Stimulated activated CD4-positive, alpha-beta T cell treated with anti-CD3 and anti-CD28 coated beads, Interleukin-15, amount 100 ng/mL, for 1 hour (primary cell): ENCODE data around the gene PACS1.
A peak's percentile ranks its signal among the peaks of the same experiment; 100 is the strongest.
"Not testable (repeated sequence)": the region's sequence is repeated elsewhere in the genome, so short reads cannot be mapped to it uniquely, and the experiment has no call there.

Experiments
- DNase-seq, 2 donors: peaks; one replicate each; pipeline ENCODE4 v3.0.0-alpha.2; 2020; ENCODE audit warnings: low read depth in 1 of 2, low spot score in 1 of 2

The PACS1 gene

GRCh38 chr11:66069715-66070603 lies at the start of gene PACS1:
TSS of gene PACS1 (plus strand) at chr11:66070272. CDS start at chr11:66070487, 215 bp downstream.
- peak; percentile 60 to 62 for DNase-seq

- DNase-seq: no peak
Observed at GRCh38 chr11:66020618-66021357, 49.3 kb upstream of the PACS1 start.

GRCh38 chr11:66022401-66023185 lies 47.5 kb upstream of the PACS1 start:
- DNase-seq: peak; percentile 56 to 80

GRCh38 chr11:66023186-66023440 lies 47.0 kb upstream of the PACS1 start:
- DNase-seq: not testable (repeated sequence)

- DNase-seq: no peak
Observed at GRCh38 chr11:66026017-66026529, 44.0 kb upstream of the PACS1 start, which contains the start of gene CATSPER1. TSS of gene CATSPER1 (minus strand) at chr11:66026479. CDS start at chr11:66026379, 100 bp downstream.

- DNase-seq: no peak
Observed at GRCh38 chr11:66032957-66033735, 36.9 kb upstream of the PACS1 start.

- no peak for DNase-seq
Observed at GRCh38 chr11:66035653-66036333, 34.3 kb upstream of the PACS1 start.

GRCh38 chr11:66036334-66036710 lies 33.8 kb upstream of the PACS1 start:
- no peak for DNase-seq

GRCh38 chr11:66037327-66037726 lies 32.7 kb upstream of the PACS1 start:
- DNase-seq: no peak

- no peak for DNase-seq
Observed at GRCh38 chr11:66039765-66040164, 30.3 kb upstream of the PACS1 start.

- no peak for DNase-seq
Observed at GRCh38 chr11:66042227-66042995, 27.7 kb upstream of the PACS1 start.

- DNase-seq: no peak
Observed at GRCh38 chr11:66042996-66043906, 26.8 kb upstream of the PACS1 start.

- no peak for DNase-seq
Observed at GRCh38 chr11:66044757-66045156, 25.3 kb upstream of the PACS1 start.

GRCh38 chr11:66045177-66045639 lies 24.9 kb upstream of the PACS1 start:
- peak; percentile 71 to 73 for DNase-seq

- no peak for DNase-seq
Observed at GRCh38 chr11:66046901-66047300, 23.2 kb upstream of the PACS1 start.

- no peak for DNase-seq
Observed at GRCh38 chr11:66047541-66048365, 22.3 kb upstream of the PACS1 start.
